GM21723 (cell line): ENCODE data around the gene SLC51B.
"Not testable (repeated sequence)": the region's sequence is repeated elsewhere in the genome, so short reads cannot be mapped to it uniquely, and the experiment has no call there.

Experiments
- ATAC-seq: cut with Tn5 transposase; IDR thresholded peaks from one replicate; pipeline ENCODE4 v1.9.1; 2021; ENCODE audit warnings: mild to moderate bottlenecking, moderate library complexity; ENCODE audit not compliant: unreplicated experiment

The SLC51B gene

GRCh38 chr15:65096481-65097385, 51.5 kb downstream of the SLC51B start:
- no peak for ATAC-seq

- no peak for ATAC-seq
Measured at GRCh38 chr15:65097651-65098263, 52.6 kb downstream of the SLC51B start.

GRCh38 chr15:65099336-65099735, 54.1 kb downstream of the SLC51B start:
- ATAC-seq, result no peak

- ATAC-seq, result not testable (repeated sequence)
Measured at GRCh38 chr15:65099801-65100200, 54.6 kb downstream of the SLC51B start.

- no peak for ATAC-seq
Measured at GRCh38 chr15:65100442-65100841, 55.3 kb downstream of the SLC51B start.

- ATAC-seq, result no peak
Measured at GRCh38 chr15:65101411-65101890, 56.3 kb downstream of the SLC51B start.

GRCh38 chr15:65101891-65102708, 56.9 kb downstream of the SLC51B start:
- no peak for ATAC-seq

GRCh38 chr15:65102912-65103311, 57.7 kb downstream of the SLC51B start:
- ATAC-seq, result no peak
